ENCODE data around the gene SKIDA1.
"Not testable (repeated sequence)": the region's sequence is repeated elsewhere in the genome, so short reads cannot be mapped to it uniquely, and the experiment has no call there.

SKIDA1 gene

DNA sequence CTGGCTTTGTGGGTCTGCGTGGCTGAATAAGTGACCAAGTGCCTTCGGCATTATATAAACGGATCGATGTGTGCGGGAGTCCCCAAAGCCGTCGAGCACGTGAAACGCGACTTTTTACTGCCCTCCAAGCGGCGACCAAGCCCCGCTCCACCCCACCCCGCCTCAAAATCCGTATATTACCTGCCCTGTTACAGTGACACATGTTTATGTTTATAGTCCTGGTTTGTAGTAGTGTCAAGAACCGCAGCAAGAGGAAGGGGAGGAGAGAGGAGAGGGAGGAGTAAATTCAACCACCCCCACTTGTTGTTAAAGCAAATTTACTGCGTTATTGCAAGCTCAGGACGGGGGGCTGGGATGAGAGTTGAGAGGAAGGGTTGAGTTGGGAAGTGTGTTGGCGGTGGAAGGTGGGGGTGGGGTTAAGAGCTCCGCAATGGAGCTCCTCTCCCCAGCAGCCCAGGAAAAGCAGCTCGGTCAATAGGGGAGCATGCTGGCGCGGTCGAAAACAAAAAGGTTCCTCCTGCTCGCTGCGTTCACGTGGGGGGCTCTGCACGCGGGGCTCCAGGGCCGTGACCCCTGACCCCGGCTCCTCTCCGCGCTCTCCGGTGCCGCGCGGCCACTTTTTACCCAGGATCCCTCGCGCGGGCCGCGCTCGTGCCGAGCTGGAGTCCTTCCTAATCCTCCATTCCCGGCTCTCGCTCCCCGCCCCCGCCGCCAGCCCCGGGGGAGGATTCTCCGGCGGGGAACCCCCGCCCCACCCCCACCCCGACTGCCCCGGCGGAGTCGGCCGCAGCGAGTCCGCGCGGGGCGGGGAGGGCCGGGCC lies at the start of gene SKIDA1:
TSS of gene SKIDA1 (minus strand) at position 316 of the 821 bp plus-strand sequence. CDS start 7,860 bp downstream, outside the sequence.
- DNase-seq, result peak; percentile 95

GRCh38 chr10:21574514-21574913 lies 49.0 kb upstream of the SKIDA1 start:
- not testable (repeated sequence) for DNase-seq

GRCh38 chr10:21572578-21572977 lies 47.1 kb upstream of the SKIDA1 start:
- peak; percentile 37 for DNase-seq

- DNase-seq, result no peak
Measured at GRCh38 chr10:21570761-21571521, 45.5 kb upstream of the SKIDA1 start.

GRCh38 chr10:21558984-21559383 lies 33.5 kb upstream of the SKIDA1 start:
- not testable (repeated sequence) for DNase-seq

- DNase-seq, result no peak
Measured at GRCh38 chr10:21556527-21556926, 31.0 kb upstream of the SKIDA1 start.

DNA sequence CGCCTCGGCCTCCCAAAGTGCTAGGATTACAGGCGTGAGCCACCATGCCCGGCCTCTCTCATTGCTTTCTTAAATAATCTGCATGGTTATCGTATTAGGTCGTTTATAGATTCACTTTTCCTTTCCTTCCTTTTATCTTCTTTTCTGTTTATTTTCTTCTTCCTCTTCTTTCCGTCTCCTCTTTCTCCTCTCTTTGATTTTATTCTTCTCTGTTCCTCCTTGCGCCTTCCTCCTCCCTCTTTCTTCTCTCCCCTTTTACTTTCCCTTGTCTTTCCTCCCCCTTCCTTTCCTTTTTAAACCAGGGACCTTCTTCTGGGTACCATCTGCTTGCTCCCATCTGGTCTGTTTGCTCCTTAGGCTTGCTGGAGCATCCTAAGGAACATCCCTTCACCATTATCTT lies 27.2 kb upstream of the SKIDA1 start:
- DNase-seq, result no peak

- no peak for DNase-seq
Measured at GRCh38 chr10:21547246-21547645, 21.8 kb upstream of the SKIDA1 start.

GRCh38 chr10:21540701-21541100 lies 15.2 kb upstream of the SKIDA1 start:
- DNase-seq, result not testable (repeated sequence)

GRCh38 chr10:21536874-21537273 lies 11.4 kb upstream of the SKIDA1 start:
- no peak for DNase-seq

GRCh38 chr10:21535976-21536375 lies 10.5 kb upstream of the SKIDA1 start:
- not testable (repeated sequence) for DNase-seq

DNA sequence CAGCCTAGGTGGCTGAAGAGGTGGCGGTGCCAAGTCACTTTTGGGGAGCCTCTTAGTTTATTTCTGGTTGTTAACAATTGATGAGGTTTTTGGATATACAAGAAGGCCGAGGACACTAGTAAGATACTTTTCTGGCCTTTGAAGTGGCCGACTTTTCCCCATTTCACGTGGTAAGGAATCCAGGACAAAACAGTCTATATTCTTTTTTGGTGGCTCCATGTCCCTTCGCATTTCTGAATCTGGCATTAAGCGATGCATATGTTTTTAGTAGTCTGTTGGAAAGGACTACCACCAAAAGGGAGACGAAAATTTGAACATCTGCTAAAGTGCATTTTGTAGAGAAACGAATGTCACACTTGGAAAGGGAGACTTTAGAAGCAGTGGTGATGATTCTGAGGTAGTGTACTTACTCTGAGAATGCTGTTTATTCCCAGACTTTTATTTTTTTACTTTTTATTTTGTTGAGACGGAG lies 10.0 kb upstream of the SKIDA1 start:
- DNase-seq, result no peak

DNA sequence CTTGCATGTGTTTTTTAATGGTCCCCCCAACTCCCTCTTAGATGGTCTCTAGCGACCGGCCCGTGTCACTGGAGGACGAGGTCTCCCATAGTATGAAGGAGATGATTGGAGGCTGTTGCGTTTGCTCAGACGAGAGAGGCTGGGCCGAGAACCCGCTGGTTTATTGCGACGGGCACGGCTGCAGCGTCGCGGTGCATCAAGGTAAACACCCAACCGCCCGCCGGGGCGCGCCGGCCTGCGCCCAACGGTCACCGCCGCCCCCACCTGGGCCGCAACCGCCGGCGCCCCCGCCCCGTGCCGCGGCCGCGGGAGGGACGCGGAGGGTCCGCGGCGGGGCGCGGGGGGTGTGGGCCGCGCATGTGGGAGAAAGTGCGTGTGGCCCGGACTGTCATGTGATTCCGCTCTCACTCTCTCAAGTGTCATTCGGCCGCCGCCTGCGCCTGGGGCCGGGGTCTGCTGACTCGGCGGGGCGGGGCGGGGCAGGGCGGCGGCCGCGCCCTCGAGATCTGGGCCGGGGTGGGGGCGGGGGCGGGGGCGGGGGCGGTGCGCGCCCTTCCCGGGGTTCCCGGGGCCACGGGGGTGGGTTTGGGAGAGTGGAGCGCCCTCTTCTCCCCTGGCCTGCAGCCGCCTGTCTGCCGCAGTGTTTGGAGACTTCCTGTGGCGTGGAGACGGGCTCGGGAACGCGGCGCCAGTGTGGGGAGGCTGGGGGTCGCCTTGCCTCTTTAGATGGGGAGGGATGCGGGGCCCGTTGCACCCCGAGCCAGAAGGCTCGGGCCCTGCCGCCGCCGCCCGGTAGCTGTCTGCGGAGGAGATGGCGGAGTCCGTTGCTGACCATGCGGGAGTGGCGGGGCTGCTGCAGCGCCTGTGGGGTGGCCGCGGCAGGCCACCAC lies 9.4 kb upstream of the SKIDA1 start:
- DNase-seq, result no peak

DNA sequence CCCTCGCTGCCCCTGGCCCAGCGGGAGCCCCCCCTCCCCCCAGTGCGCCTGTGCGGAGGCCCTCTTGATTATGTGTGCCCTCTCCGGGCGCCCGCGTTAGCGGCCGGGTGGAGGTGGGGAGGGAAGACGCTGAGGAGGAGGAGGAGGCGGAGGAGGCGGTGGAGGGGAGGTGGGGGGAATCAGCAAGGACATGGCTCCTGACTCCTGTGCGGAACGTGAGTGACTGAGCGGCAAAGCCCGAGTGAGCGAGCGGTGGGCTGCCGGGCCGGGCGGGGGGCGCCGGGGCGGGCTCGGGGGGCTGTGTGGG lies 8.8 kb upstream of the SKIDA1 start:
- no peak for DNase-seq

GRCh38 chr10:21533467-21534279 lies 8.2 kb upstream of the SKIDA1 start, which contains the start of gene MLLT10:
Gene MLLT10, plus strand, starts transcription at chr10:21534232. Its CDS starts 413 bp downstream, at chr10:21534645.
- peak; percentile 96 for DNase-seq

- DNase-seq, result no peak
Measured at GRCh38 chr10:21532694-21533466, 7.4 kb upstream of the SKIDA1 start.

DNA sequence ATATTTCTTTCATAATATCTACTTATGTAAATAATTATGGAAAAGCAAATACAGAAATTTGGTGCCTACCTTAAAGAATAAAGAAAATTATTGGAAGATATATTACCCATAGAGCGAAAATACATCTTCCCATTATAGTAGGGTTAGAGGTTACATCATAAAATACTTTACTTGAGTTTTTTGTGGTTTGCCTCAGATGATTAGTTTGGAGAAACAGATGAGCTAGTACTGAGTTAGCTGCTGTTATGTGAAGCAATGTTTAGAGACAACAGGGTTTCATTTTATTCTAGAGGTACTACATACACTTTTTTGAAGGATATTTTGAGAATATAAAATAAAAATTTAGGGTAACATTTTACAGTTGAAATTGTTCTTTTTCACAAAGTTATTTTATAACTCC lies 5.7 kb upstream of the SKIDA1 start:
- DNase-seq, result peak; percentile 64

- no peak for DNase-seq
Measured at GRCh38 chr10:21530641-21531040, 5.2 kb upstream of the SKIDA1 start.

DNA sequence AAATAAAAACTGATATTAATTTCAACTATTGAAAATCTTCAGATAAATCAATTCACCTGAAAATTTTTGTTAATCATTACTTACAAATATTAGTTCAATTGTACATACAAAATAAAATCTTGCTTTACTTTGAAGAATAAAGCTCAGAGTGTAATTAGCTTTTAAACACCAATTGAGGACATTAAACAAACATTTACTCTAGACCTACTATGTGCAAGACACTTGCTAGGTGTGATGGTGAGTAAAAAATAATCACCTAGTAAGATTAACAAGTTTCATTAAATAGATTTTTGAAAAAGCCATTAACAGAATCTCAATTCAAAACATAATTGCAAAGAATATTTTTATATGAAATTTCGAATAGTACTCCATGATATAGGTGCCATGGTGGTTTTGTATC lies 4.7 kb upstream of the SKIDA1 start:
- DNase-seq, result no peak

GRCh38 chr10:21529032-21529910 lies 3.8 kb upstream of the SKIDA1 start:
- no peak for DNase-seq

Measured in fibroblast of upper back skin (primary cell).